Measurements from ENCODE around the gene COL4A2.

Gene COL4A2

GRCh38 chr13:110306960-110307766, at the start of gene COL4A2, which contains the start of gene COL4A1:
Gene COL4A2 (plus strand): TSS chr13:110307284. CDS start chr13:110307904, 620 bp downstream.
Gene COL4A1 (minus strand): TSS chr13:110307157. CDS start chr13:110307027, 130 bp downstream.
- DNase-seq (ENCODE audit: low read depth) = no peak

GRCh38 chr13:110257408-110257807, 49.7 kb upstream of the COL4A2 start:
- DNase-seq (ENCODE audit: low read depth) = no peak

DNA sequence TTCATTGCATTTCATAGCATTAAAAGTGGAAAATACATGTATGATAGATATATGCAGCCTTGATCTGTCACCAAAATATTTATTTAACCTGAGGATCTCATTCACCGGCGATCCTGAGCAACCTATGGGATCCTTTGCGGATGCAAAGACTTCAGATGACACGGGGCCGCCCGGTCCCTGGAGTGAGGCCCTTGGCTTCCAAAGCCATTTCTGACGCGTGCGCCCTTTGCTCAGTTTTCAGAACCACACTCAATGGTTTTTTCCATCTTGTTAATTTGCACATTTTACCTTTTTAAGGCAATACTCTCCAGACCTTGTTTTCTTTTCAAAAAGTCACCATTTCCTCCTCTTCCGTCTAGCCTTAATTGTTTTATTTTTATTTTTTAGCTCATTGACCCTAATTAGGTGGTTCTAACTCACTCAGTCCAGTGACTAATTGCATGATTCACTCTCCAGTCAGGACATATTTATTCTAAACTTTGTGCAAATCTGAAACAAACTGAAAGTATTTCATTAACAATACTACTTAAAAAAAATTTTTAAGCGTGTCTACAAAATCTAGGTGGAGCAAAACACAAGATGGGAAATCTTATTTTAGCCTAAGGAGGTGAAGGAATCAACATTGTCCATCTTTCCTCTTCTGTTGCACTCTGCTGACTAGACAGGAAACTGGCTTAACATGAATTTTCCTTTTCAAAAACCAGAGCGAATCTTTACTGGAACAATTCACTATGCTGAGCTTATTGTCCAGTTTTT, 48.0 kb upstream of the COL4A2 start:
- DNase-seq (ENCODE audit: low read depth) = no peak

GRCh38 chr13:110259651-110260050, 47.4 kb upstream of the COL4A2 start:
- no peak for DNase-seq (ENCODE audit: low read depth)

- DNase-seq (ENCODE audit: low read depth) = no peak
These were observed 45.7 kb upstream of the COL4A2 start for GRCh38 chr13:110261166-110262081.

DNA sequence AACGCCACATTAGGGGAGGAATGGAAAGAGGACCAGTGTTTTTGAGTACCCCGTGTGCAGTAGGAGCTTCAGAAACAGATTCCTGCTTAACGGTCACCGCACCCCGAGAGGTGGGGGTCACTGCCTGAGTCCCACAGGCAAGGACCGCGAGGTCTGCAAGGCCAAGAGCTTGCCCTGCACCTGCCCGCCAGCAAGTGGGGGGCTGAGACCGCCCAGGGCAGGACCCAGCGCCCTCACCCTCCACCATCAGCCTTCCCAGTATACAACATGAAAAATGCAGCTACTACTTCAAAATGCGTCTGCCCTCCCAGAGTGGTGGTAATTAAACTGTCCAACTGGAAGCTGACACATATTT, 45.0 kb upstream of the COL4A2 start:
- no peak for DNase-seq (ENCODE audit: low read depth)

DNA sequence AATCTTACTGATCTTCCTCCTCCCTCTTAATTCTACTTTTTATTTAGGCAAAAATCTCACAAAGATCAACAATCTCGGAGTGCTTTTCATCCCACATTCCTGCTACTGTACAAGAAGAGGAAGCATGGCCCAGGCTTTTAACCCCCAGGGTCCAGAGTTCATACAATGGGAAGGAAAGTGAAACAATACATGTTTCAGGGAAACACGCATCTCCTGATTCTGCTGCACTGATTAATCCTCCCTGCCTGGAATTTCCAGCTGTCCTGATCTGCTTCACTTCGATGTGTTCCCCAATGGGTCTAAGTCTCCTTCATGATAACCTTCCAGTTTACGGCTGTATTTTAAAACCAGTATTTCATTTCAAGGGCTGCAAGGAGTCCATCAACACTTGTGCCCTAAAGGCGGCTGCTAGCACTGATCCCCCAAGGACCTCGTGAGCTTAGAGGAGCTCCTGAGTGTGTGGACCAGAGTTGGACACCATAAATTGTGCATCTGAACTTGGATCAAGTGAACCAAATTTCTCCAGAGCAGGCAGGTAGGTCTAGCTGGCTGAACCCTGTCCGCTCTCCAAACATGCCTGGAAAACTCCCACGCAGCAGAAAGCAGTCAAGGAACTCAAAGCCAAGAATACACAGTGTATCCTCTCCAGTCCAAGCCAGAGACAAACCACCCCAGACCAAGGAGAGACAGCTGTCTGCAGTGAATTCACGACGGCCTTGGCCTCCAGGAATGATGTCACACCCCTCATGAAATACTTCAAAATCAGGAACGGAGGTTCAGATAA, 44.4 kb upstream of the COL4A2 start:
- no peak for DNase-seq (ENCODE audit: low read depth)

DNA sequence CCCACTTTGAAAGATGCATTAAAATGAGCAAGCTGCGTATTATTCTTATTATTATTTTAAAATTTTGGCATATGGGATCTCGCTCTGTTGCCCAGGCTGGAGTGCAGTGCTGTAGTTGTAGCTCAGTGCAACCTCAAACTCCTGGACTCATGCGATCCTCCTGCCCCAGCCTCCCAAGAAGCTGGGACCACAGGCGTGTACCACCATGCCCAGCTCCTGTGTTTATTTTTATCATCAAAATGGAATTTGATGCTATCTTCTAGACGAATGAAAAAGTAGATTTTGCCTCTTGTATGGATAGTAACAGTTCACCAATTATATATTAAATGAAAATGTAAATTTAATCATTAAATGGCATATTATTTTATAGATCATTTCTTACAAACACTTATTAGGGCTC, 43.7 kb upstream of the COL4A2 start:
- no peak for DNase-seq (ENCODE audit: low read depth)

GRCh38 chr13:110263888-110264287, 43.2 kb upstream of the COL4A2 start:
- DNase-seq (ENCODE audit: low read depth) = no peak

DNA sequence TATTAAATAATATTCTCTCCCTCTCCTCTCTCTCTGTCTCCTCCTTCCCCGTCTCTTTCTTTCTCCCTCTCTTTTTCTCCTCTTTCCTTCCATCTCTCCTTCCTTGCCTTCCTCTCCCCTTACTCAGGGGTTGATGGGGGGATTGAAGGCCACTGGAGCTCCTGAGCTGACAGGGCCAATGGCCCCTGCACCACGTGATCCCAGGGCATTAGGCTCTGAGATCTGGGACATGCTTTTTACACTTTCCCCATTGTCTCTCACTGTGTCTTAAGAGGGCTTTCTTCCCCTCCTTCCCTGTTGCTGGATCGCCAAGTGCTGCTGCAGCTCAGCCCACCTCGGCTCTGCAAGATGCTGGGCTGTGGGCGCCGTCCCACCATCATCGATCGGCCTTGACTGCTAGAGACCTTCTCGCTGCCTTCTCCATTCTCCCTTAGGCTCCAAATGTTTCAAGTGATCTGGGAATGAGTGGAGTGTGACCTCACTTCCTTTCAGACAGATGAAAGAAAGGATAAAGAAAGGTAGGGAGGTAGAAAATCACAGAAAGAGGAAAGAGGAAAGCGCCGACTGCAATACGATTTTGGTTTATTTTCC, 42.3 kb upstream of the COL4A2 start:
- DNase-seq (ENCODE audit: low read depth) = no peak

- no peak for DNase-seq (ENCODE audit: low read depth)
These were observed 41.8 kb upstream of the COL4A2 start for GRCh38 chr13:110265341-110265681.

GRCh38 chr13:110265682-110266430, 41.2 kb upstream of the COL4A2 start:
- no peak for DNase-seq (ENCODE audit: low read depth)

DNA sequence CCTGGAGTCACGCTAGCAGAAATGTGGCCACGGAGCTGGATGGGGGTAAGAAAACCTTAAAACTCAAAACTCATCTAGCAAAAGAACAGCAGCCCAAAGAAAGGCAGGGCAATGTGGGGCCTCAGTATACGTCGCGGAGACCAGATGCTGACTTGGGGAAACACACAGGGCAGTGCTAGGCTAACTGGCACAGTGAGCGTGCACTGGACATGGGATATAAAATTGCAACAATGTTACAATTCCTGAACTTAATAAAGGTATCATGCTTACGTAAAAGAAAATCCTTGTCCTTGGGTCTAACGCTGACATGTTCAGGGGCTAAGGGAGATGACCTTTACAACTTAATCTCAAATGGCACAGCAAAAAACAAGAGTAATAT, 40.7 kb upstream of the COL4A2 start:
- DNase-seq (ENCODE audit: low read depth) = no peak

DNA sequence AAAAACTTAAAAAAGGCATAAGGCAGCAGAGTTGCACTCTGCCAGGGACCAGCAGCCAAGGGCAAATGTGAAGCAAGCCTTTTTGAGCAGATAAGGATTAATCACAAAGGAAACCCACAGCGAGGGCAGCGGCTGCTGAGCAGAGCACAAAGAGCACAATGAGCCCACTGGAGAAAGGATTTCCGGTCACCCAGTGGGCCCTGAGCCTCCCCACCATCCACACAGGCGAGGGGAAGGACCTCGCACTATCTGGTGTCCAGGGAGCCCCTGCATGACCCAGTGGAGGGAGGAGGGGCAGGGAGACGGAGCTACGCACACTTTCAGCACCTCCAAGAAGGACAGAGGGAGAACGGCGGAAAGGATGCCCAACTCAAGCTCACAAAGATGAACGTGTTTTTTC, 40.1 kb upstream of the COL4A2 start:
- no peak for DNase-seq (ENCODE audit: low read depth)

DNA sequence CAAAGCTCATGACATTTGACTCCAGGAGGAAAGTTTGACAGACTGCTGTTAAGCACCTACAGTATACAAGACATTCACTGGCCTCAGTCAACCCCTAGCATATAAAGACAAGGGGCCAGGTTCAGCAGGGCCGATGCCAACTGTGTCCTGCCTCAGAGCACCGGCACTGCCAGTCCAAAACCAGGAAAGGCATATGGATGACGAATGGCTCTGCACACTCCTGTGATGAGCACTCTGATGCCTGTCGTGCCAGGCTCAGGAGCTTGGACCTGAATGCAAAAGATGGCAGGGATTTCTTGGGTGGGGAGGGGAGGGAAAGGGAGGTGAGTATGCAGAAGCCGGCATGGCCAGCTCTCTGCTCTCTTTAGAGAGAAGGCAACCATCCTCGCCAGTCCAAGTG, 39.0 kb upstream of the COL4A2 start:
- no peak for DNase-seq (ENCODE audit: low read depth)

- no peak for DNase-seq (ENCODE audit: low read depth)
These were observed 38.4 kb upstream of the COL4A2 start for GRCh38 chr13:110268576-110269185.

- no peak for DNase-seq (ENCODE audit: low read depth)
These were observed 37.4 kb upstream of the COL4A2 start for GRCh38 chr13:110269509-110270185.

- no peak for DNase-seq (ENCODE audit: low read depth)
These were observed 36.6 kb upstream of the COL4A2 start for GRCh38 chr13:110270507-110270906.

GRCh38 chr13:110271313-110271712, 35.8 kb upstream of the COL4A2 start:
- DNase-seq (ENCODE audit: low read depth) = no peak

- DNase-seq (ENCODE audit: low read depth) = no peak
These were observed 34.9 kb upstream of the COL4A2 start for GRCh38 chr13:110272227-110272626.
